Measurements from ENCODE around the gene ZNF438.

GRCh38 chr10:31074722-31075086 lies 43.0 kb upstream of the ZNF438 start:
- no peak for TF ChIP-seq CTCF (IDR thresholded peaks at IDR 0.05)
- TF ChIP-seq TCF7L2 (IDR thresholded peaks at IDR 0.05; ENCODE audit: low read depth, low read length) = no peak
- no peak for TF ChIP-seq REST (IDR thresholded peaks at IDR 0.05; ENCODE audit: insufficient read depth in 1 of 2, low read depth in 2 of 2, low read length in 1 of 2)
- TF ChIP-seq POLR2AphosphoS5 (IDR thresholded peaks at IDR 0.05; ENCODE audit: low read depth, low read length) = no peak

Data from Panc1 (cell line).